HEK293 (cell line): ENCODE data around the gene PSMF1.
A peak's percentile ranks its signal among the peaks of the same experiment; 100 is the strongest.

Experiments used
- GLIS1 ChIP-seq: fragments of 450-650 bp; formaldehyde crosslinking; IDR thresholded peaks from 2 replicates; pipeline ENCODE4 v1.5.1; 2016; ENCODE audit warnings: missing biosample characterization, missing genetic modification characterization
- REPIN1 ChIP-seq: fragments of 450-650 bp; formaldehyde crosslinking; IDR thresholded peaks from 2 replicates; pipeline ENCODE4 v1.5.1; 2017; ENCODE audit warnings: missing biosample characterization, missing genetic modification characterization, low read depth
- ZBTB11 ChIP-seq: fragments of 450-650 bp; formaldehyde crosslinking; conservative IDR thresholded peaks from 2 replicates; pipeline ENCODE4 v1.5.1; 2016; ENCODE audit warnings: low read depth, missing biosample characterization, missing genetic modification characterization
- ZBTB49 ChIP-seq: fragments of 450-650 bp; formaldehyde crosslinking; IDR thresholded peaks from 2 replicates; pipeline ENCODE4 v1.5.1; 2016; ENCODE audit warnings: missing biosample characterization, missing genetic modification characterization, low read depth
- ZNF140 ChIP-seq: fragments of 450-650 bp; formaldehyde crosslinking; IDR thresholded peaks from 2 replicates; pipeline ENCODE4 v1.5.1; 2016; ENCODE audit warnings: missing biosample characterization, missing genetic modification characterization
- ZNF148 ChIP-seq: fragments of 450-650 bp; formaldehyde crosslinking; IDR thresholded peaks from 2 replicates; pipeline ENCODE4 v1.5.0; 2017; ENCODE audit warnings: missing biosample characterization, missing genetic modification characterization, borderline replicate concordance
- ZNF23 ChIP-seq: fragments of 450-650 bp; formaldehyde crosslinking; IDR thresholded peaks from 2 replicates; pipeline ENCODE4 v1.5.1; 2016; ENCODE audit warnings: missing biosample characterization, missing genetic modification characterization, borderline replicate concordance
- ZNF391 ChIP-seq: fragments of 450-650 bp; formaldehyde crosslinking; IDR thresholded peaks from 2 replicates; pipeline ENCODE4 v1.5.1; 2016; ENCODE audit warnings: low read depth, missing biosample characterization, missing genetic modification characterization, borderline replicate concordance
- ZNF510 ChIP-seq: fragments of 450-650 bp; formaldehyde crosslinking; IDR thresholded peaks from 2 replicates; pipeline ENCODE4 v1.5.1; 2018; ENCODE audit warnings: mild to moderate bottlenecking, missing genetic modification characterization, missing biosample characterization; ENCODE audit not compliant: insufficient replicate concordance
- ZNF514 ChIP-seq: fragments of 450-650 bp; formaldehyde crosslinking; IDR thresholded peaks from 2 replicates; pipeline ENCODE4 v1.5.1; 2016; ENCODE audit warnings: missing biosample characterization, missing genetic modification characterization
- ZNF555 ChIP-seq: fragments of 450-650 bp; formaldehyde crosslinking; conservative IDR thresholded peaks from 2 replicates; pipeline ENCODE4 v1.5.1; 2017; ENCODE audit warnings: missing biosample characterization, mild to moderate bottlenecking, missing genetic modification characterization, inconsistent platforms
- ZNF558 ChIP-seq: fragments of 450-650 bp; formaldehyde crosslinking; IDR thresholded peaks from 2 replicates; pipeline ENCODE4 v1.5.1; 2016; ENCODE audit warnings: missing biosample characterization, missing genetic modification characterization
- ZNF571 ChIP-seq: fragments of 450-650 bp; formaldehyde crosslinking; IDR thresholded peaks from 2 replicates; pipeline ENCODE4 v1.5.0; 2017; ENCODE audit warnings: missing biosample characterization, missing genetic modification characterization
- ZNF610 ChIP-seq: fragments of 450-650 bp; formaldehyde crosslinking; IDR thresholded peaks from 2 replicates; pipeline ENCODE4 v1.5.1; 2016; ENCODE audit warnings: missing biosample characterization, missing genetic modification characterization, borderline replicate concordance
- ZNF629 ChIP-seq: fragments of 450-650 bp; formaldehyde crosslinking; IDR thresholded peaks from 2 replicates; pipeline ENCODE4 v1.5.1; 2017; ENCODE audit warnings: missing biosample characterization, missing genetic modification characterization
- ZNF670 ChIP-seq: fragments of 450-650 bp; formaldehyde crosslinking; IDR thresholded peaks from 2 replicates; pipeline ENCODE4 v1.5.1; 2016; ENCODE audit warnings: missing biosample characterization, missing genetic modification characterization, low read depth
- ZNF792 ChIP-seq: fragments of 450-650 bp; formaldehyde crosslinking; IDR thresholded peaks from 2 replicates; pipeline ENCODE4 v1.5.1; 2016; ENCODE audit warnings: missing biosample characterization, missing genetic modification characterization
- ZNF830 ChIP-seq: fragments of 450-650 bp; IDR thresholded peaks from 2 replicates; pipeline ENCODE4 v1.5.0; 2018; ENCODE audit warnings: missing biosample characterization, missing genetic modification characterization, low read depth, mild to moderate bottlenecking, moderate library complexity
- TF ChIP-seq, protein P1 (sequence below): fragments of 450-650 bp; formaldehyde crosslinking; IDR thresholded peaks from 2 replicates; pipeline ENCODE4 v1.5.1; 2016; ENCODE audit warnings: missing biosample characterization, missing genetic modification characterization
- TF ChIP-seq, protein P2 (sequence below): fragments of 450-650 bp; formaldehyde crosslinking; IDR thresholded peaks from 2 replicates; pipeline ENCODE4 v1.5.1; 2016; ENCODE audit warnings: missing biosample characterization, missing genetic modification characterization
- TF ChIP-seq, protein P3 (sequence below): fragments of 450-650 bp; formaldehyde crosslinking; IDR thresholded peaks from 2 replicates; pipeline ENCODE4 v1.5.1; 2016; ENCODE audit warnings: missing biosample characterization, missing genetic modification characterization
- TF ChIP-seq, protein P4 (sequence below): fragments of 450-650 bp; formaldehyde crosslinking; IDR thresholded peaks from 2 replicates; pipeline ENCODE4 v1.5.1; 2016; ENCODE audit warnings: missing biosample characterization, missing genetic modification characterization

Gene PSMF1

GRCh38 chr20:1118336-1119127 is at the start of gene PSMF1 (continued):
- TF ChIP-seq ZBTB11 (tag by site-specific recombination) = peak; percentile 99
- TF ChIP-seq ZNF792 (tag by site-specific recombination) = no peak
- TF ChIP-seq ZNF391 = peak; percentile 94
- no peak for TF ChIP-seq ZNF23 (tag by site-specific recombination)
- TF ChIP-seq, protein P1, sequence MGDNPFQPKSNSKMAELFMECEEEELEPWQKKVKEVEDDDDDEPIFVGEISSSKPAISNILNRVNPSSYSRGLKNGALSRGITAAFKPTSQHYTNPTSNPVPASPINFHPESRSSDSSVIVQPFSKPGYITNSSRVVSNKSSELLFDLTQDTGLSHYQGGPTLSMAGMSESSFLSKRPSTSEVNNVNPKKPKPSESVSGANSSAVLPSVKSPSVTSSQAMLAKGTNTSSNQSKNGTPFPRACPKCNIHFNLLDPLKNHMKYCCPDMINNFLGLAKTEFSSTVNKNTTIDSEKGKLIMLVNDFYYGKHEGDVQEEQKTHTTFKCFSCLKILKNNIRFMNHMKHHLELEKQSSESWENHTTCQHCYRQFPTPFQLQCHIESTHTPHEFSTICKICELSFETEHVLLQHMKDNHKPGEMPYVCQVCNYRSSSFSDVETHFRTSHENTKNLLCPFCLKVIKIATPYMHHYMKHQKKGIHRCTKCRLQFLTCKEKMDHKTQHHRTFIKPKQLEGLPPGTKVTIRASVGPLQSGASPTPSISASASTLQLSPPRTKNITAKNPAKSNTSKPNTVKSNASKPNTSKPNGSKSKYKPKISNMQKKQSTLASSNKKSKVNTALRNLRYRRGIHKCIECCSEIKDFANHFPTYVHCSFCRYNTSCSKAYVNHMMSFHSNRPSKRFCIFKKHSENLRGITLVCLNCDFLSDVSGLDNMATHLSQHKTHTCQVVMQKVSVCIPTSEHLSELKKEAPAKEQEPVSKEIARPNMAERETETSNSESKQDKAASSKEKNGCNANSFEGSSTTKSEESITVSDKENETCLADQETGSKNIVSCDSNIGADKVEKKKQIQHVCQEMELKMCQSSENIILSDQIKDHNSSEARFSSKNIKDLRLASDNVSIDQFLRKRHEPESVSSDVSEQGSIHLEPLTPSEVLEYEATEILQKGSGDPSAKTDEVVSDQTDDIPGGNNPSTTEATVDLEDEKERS (tag by site-specific recombination) = peak; percentile 69; the same call in 1 of the 2 replicates
- TF ChIP-seq REPIN1 (tag by site-specific recombination) = peak; percentile 83; the same call in 1 of the 2 replicates
- TF ChIP-seq ZNF140 (tag by site-specific recombination) = no peak
- TF ChIP-seq, protein P2, sequence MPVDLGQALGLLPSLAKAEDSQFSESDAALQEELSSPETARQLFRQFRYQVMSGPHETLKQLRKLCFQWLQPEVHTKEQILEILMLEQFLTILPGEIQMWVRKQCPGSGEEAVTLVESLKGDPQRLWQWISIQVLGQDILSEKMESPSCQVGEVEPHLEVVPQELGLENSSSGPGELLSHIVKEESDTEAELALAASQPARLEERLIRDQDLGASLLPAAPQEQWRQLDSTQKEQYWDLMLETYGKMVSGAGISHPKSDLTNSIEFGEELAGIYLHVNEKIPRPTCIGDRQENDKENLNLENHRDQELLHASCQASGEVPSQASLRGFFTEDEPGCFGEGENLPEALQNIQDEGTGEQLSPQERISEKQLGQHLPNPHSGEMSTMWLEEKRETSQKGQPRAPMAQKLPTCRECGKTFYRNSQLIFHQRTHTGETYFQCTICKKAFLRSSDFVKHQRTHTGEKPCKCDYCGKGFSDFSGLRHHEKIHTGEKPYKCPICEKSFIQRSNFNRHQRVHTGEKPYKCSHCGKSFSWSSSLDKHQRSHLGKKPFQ (tag by site-specific recombination) = 0 out of 2 replicates have a peak, but pooled peaks have one; percentile 30
- no peak for TF ChIP-seq ZNF148
- TF ChIP-seq, protein P3, sequence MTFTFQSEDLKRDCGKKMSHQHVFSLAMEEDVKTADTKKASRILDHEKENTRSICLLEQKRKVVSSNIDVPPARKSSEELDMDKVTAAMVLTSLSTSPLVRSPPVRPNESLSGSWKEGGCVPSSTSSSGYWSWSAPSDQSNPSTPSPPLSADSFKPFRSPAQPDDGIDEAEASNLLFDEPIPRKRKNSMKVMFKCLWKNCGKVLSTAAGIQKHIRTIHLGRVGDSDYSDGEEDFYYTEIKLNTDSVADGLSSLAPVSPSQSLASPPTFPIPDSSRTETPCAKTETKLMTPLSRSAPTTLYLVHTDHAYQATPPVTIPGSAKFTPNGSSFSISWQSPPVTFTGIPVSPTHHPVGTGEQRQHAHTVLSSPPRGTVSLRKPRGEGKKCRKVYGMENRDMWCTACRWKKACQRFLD = no peak
- TF ChIP-seq ZNF514 (tag by site-specific recombination) = no peak
- no peak for TF ChIP-seq ZNF610 (tag by site-specific recombination)
- TF ChIP-seq ZNF670 = no peak
- TF ChIP-seq ZNF510 (tag by site-specific recombination) = no peak
- TF ChIP-seq ZNF571 (tag by site-specific recombination) = no peak
- no peak for TF ChIP-seq GLIS1 (tag by site-specific recombination)
- no peak for TF ChIP-seq ZNF555
- TF ChIP-seq, protein P4, sequence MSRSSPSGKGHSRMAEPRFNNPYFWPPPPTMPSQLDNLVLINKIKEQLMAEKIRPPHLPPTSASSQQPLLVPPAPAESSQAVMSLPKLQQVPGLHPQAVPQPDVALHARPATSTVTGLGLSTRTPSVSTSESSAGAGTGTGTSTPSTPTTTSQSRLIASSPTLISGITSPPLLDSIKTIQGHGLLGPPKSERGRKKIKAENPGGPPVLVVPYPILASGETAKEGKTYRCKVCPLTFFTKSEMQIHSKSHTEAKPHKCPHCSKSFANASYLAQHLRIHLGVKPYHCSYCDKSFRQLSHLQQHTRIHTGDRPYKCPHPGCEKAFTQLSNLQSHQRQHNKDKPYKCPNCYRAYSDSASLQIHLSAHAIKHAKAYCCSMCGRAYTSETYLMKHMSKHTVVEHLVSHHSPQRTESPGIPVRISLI (tag by site-specific recombination) = no peak
- TF ChIP-seq ZBTB49 = no peak
- TF ChIP-seq ZNF558 (tag by site-specific recombination) = peak; percentile 36; the same call in 1 of the 2 replicates
- TF ChIP-seq ZNF830 (tag by site-specific recombination) = no peak
- peak; percentile 89 for TF ChIP-seq ZNF629 (tag by site-specific recombination)
